IPS-18c (cell line): Measurements from ENCODE around the gene CASP9.

ENCODE experiments used
- H3K4me3 ChIP-seq: 2 replicates; pipeline ENCODE4 v1.7.0; 2013; ENCODE audit warnings: low read depth, mild to moderate bottlenecking, low read length, moderate library complexity; ENCODE audit not compliant: insufficient read depth
- H3K9me3 ChIP-seq: one replicate; pipeline ENCODE4 v1.6.1; 2013; ENCODE audit warnings: mild to moderate bottlenecking, low read length, moderate library complexity; ENCODE audit not compliant: control insufficient read depth, insufficient read depth

Gene CASP9

DNA sequence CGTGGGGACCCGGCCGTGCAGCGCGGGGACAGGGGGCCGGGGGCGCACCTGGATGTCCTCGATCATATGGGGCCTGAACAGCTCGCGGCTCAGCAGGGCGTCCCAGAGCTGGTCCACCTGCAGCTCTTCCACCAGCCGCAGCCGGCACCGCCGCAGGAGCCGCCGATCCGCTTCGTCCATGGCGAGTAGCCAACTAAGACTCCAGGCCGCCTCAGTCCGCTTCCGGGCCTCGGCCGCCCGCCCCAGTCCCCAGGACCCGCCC lies at the start of gene CASP9:
TSS of gene CASP9 (minus strand) at position 195 of the 262 bp plus-strand sequence. CDS start at position 180, 15 bp downstream.
- H3K9me3 ChIP-seq: peaks cover 2% of the 10 kb centered on the region
- peak within 1 kb of the TSS; percentile 83 for H3K4me3 ChIP-seq

DNA sequence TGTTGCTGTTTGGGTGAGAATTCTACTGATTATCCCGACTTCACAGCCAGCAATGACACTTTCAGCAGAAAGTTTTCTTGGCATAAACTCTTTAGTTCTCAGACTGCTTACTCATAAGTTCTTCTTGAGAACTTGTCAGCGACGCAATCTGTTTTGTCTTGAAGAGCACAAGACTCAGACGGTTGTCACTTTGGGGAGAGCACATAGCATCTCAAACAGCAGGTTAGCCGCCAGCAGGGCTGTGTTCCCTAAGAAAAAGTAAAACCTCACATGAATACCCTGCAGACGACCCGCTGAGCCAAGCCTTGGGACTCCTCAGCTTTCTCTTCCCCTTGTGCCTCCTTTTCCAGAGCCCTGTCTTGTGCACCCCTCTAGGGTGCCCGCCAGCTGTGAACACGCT lies 49.5 kb upstream of the CASP9 start:
- no peak overlapping the region for H3K4me3 ChIP-seq

DNA sequence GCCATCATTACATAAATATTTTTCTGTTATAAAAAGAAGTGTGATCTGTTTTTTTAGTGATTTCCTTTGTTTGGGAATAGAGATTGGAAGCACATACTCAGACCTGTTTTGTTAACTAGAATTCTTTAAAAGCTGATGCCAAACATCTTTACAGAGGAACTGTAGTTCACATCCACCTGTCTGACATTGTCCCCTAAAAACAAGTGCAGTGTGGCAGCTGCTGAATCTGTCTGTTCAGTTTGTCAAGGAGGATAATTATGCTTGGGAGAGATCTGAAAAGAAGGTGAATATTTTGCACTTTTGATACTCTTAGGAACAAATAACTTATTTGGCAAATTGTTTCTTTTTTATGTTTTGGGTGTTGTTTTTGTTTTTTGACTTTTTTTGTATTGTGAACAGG lies 47.3 kb upstream of the CASP9 start:
- H3K4me3 ChIP-seq: no peak overlapping the region

More for the DNA sequence above, 49.5 kb upstream of the CASP9 start:
- H3K9me3 ChIP-seq: no peaks in the 10 kb centered on the region

DNA sequence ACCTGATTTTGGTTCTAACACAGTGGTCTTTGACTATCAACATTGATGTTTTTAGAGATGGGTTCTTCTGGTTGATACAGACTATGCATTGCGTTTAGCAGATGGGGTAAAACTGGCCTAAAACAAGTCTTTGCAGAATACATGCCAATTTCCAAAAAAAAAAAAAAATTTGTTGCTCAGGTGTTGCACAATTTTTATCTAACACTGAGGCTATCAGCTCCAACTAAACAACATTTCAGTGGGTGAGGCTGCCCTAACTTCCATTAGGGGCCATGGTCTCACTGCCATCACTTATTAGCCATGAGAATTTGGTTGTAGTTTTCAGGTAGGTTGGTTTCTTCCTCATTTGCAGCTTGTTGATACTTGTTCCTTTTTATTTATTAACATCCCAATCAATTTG lies 46.8 kb upstream of the CASP9 start:
- no peak overlapping the region for H3K4me3 ChIP-seq
- no peaks in the 10 kb centered on the region for H3K9me3 ChIP-seq

More for the DNA sequence above, 47.3 kb upstream of the CASP9 start:
- H3K9me3 ChIP-seq: no peaks in the 10 kb centered on the region

DNA sequence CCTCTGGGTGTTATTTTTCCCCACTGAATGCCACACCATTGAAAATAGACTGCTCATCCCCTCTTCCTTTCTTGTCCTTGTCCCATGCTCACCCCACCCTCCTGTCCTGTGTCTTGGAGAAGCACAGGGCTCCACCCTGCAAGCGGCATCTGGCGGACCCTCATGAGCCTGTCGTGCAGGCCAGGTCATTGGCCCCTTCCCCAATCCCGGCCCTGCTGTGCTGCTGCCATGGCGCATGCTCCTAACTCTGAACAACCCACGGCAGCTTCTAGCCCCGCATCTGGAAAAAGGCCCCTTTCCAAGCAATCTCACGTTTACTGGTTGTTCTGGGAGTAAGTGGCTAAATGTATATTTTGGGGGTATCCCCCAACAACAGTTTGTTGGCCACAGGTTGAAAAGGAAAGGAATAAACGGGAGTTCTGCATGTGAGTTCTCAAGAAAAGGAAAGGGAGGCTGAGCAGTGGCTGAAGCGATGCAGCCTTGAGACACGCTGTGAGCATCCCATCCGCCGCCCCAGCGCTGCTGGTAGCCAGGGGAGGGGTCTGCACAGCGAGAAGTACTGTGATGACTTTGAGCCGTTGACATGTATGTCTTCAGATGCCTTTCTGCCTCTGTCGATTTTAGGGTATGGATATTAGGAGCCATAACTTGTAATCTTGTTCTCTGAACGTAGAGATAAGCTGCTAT lies 44.5 kb upstream of the CASP9 start:
- Histone ChIP-seq H3K4me3 (no peak overlapping the region), H3K9me3 (no peaks in the 10 kb centered on the region)

DNA sequence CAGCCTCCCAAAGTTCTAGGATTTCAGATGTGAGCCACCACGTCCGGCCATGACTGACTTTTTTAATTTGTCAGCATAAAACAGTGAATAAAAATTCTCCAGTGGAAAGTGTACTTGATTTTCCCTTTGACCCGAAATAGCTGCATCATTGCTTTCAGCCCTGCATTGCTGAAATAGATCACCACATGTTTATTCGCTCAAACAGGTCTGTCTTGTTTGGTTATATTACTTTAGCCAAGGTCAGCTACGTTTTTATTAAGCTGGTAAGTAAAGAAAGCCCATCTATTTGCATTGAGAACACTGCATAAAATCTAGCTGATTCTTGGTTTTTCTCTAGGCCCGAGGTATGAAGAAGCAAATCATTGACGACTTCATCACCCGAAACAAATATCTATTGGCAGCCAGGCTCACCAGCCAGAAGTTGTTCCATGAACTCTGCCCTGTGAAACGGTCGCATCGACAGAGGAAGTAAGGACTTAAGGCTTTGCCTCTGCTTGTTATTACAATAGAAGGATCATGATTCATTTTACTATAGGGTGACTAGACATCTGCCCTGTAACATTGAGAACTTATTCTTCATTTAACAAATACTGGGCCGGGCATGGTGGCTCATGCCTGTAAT lies 35.3 kb upstream of the CASP9 start:
- no peaks in the 10 kb centered on the region for H3K9me3 ChIP-seq
- no peak overlapping the region for H3K4me3 ChIP-seq

DNA sequence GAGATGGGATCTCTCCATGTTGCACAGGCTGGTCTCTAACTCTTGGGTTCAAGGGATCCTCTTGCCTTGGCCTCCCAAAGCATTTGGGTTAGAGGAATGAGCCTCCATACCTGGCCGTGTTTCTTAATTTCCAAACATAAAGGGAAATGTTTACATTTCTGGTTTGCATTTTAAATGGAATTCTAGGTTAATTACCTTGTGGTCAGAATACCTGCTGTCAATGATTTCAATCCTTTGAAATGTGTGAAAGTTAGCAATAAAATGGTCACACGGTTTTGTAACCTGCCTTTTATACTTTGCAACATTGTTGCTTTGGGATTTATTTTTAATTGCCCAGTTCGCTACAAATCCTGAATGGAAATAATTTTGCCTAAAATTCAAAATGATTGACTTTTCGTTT lies 34.5 kb upstream of the CASP9 start:
- H3K9me3 ChIP-seq: no peaks in the 10 kb centered on the region
- H3K4me3 ChIP-seq: no peak overlapping the region

DNA sequence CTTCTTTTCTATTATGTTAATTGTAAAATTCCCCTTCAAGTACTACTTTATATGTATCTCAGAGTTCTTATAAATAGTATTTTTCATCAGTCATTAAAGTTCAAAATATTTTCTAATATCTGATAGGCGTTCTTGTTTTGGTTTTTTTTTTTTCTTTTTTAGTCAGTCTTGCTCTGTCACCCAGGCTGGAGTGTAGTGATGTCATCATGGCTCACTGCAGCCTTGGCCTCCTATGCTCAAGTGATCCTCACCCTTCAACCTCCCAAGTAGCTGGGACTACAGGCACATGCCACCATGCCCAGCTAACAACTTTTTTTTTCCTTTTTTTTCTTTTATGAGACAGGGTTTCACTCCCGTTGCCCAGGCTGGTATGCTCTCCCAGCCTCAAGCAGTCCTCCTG lies 33.6 kb upstream of the CASP9 start:
- H3K4me3 ChIP-seq: no peak overlapping the region

DNA sequence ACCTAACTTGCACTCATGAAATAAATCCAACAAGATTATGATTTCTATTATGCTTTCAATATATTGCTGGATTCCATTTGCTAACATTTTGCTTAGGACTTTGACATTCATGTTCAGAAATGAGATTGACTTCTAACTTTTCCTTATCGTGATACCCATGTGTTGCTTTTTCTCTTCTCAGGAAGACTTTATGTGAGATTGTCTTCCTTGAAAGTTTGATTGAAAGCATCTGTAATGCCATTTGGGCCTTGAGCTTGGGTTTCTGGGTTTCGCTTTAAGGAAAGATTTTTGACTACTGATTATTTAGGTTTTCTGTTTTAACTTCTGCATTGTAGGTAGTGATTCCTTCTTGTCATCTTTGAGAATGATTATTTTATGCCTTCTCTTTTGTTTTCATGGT lies 33.0 kb upstream of the CASP9 start:
- Histone ChIP-seq H3K9me3 (no peaks in the 10 kb centered on the region), H3K4me3 (no peak overlapping the region)

More for the DNA sequence above, 33.6 kb upstream of the CASP9 start:
- no peaks in the 10 kb centered on the region for H3K9me3 ChIP-seq

DNA sequence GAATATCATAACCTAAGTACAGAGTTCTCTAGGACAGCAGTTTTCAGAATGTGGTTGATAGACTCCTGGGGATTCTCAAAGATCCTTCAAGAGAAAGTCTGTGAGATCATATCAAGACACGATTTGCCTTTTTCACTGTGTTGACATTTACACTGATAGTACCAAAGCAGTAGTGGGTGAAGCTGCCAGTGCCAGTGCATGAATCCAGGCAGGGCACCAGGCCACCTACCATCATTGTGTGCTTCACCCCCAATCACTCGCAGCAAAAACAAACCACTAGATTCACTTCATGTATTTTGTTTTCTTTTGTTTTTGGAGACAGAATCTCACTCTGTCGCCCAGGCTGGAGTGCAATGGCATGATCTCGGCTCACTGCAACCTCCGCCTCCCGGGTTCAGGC lies 26.6 kb upstream of the CASP9 start:
- Histone ChIP-seq H3K9me3 (no peaks in the 10 kb centered on the region), H3K4me3 (no peak overlapping the region)

DNA sequence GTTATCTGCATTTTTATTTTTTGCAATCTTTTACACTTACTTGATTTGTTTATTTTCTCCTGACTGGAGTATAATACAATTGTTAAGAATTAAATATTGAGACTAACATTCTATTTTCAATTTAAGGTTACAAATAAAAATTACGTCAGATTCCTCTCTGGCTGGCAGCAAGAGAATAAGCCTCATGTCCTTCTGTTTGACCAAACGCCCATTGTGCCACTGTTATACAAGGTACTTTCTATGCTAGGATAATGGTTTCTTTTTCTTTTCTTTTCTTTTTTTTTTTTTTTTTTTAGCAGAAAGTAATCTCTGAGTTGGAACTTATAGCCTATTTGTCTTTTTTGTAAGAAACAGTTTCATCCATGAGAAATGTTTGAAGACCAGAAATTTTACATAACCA lies 22.6 kb upstream of the CASP9 start:
- Histone ChIP-seq H3K9me3 (no peaks in the 10 kb centered on the region), H3K4me3 (no peak overlapping the region)

DNA sequence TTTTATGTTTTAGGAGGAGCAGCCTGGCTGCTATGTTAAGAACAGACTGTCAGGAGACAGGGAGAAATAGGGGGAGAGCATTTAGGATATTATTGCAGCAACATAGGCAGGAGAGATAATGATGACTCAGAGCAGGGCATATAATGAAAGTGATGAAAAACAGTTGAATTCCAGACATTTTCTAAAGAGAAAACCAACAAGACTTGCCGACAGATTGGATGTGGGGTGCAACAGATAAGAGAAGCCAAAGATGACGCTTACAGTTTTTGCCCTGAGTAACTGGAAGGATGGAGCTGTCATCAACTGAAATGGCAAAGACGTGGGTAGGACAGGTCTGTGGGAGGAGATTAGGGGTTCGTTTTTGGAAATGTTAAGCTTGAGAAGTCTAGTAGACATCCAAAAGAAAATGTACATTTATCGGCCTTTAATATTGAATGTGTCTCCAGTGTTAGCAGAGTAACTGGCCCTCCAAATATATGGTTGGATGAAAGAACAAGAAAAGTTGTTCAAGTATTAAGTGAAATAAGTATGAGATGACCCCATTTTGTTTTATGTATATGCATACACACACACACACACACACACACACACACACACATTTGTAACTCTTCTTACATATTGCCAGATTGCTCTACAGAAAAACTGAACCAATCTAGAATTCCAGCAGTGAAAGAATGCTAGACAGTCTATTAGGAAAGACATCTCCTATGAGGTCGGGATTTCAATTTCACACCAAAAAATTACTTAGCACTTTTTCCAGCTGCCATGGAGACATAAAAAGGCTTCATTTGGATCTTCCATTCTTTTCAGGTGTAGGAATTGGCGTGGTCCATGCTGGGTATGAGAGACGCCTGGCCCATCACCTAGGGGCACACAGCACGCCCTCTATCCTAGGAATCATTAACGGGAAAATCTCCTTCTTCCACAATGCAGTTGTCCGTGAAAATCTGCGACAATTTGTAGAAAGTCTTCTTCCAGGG lies 19.9 kb upstream of the CASP9 start:
- Histone ChIP-seq H3K4me3 (no peak overlapping the region), H3K9me3 (no peaks in the 10 kb centered on the region)

DNA sequence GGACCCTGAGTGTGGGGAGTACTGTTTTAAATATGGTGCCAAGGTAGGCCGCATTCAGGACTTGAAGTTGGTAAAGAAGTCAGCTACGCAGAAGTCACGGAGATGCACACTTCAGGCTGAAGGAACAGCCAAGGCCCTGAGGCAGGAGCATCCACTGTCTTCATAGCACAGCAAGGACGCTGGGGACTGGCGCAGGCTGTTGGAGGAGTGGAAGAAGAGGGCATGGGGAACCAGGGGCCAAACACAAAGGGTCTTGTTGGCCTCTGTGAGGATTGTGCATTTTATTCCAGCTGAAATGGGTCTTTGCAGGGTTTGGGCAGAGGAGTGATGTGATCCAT lies 19.2 kb upstream of the CASP9 start:
- H3K9me3 ChIP-seq: no peaks in the 10 kb centered on the region
- no peak overlapping the region for H3K4me3 ChIP-seq

DNA sequence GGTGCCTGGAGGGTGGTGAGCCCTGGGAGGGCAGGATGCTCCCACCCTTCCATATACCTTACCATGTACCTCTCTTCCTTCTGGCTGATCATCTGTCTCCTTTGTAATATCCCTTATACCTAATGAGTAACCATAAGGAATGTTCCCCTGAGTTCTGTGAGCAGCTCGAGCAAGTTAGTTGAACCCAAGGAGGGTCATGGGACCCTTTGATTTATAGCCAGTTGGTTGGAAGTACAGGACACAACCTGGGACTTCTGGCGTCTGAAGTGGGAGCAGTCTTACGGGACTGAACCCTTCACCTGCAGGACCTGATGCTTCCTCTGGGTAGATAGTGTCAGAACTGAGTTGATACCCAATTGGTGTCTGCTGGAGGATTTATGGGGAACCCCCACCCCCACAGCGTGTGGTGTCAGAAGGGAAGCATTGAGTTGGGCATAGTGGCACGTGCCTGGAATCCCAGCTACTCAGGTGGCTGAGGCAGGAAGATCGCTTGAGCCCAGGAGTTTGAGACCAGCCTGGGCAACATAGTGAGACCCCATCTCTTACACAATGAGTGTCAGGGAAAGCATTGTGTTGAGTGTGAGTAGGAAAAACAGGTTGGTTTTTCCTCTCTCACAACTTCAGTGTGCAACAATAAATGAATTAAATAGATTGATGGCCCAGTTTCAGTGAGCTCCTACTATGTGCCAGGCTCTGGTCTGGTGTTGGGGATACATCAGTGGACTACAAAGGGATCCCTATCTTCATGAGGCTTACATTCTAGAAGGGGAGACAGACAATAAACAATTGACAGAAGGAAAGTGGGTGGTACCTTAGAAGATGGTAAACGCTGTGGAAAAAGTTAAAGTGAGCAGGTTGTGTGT lies 18.6 kb upstream of the CASP9 start:
- H3K4me3 ChIP-seq: no peak overlapping the region
- no peaks in the 10 kb centered on the region for H3K9me3 ChIP-seq

DNA sequence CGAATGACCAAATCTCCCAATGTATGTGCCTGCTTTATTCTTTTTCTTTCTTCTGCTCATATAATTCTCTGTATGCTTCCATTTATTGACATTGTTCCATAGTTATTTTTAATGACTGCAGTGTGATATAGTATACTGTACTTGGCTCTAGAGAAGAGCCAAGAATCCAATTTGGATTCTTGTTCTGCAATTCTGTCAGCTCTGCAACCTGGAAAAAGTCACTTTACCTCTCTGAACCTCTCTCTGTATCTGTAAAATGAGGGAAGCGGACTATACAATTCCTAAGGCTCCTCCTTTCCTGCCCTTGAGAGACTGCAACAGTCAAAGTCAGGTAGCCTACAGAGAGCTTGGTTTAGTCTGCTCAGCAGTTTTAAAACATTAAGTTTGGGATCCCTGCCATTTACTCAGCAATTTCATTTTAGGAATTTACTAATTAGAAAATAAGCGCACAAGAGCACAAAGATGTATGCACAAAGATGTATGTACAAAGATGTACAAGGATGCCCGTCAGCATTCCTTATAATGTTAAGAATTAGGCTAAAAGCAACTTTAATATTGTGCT lies 17.3 kb upstream of the CASP9 start:
- H3K9me3 ChIP-seq: no peaks in the 10 kb centered on the region
- H3K4me3 ChIP-seq: no peak overlapping the region

DNA sequence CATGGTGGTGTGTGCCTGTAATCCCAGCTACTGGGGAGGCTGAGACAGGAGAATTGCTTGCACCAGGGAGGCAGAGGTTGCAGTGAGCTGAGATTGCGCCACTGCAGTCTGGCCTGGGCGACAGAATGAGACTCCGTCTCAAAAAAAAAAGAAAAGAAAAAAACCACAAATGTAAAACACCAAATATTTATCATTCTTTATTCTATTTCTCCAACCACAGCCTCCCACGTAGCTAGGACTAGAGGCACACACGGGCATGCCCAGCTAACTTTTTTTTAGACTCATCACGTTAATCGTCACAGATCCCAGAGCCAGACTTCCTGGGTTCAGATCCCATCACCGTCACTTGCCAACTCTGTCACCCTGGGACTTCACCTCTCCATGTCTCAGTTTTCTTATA lies 16.2 kb upstream of the CASP9 start:
- Histone ChIP-seq H3K4me3 (no peak overlapping the region), H3K9me3 (no peaks in the 10 kb centered on the region)

DNA sequence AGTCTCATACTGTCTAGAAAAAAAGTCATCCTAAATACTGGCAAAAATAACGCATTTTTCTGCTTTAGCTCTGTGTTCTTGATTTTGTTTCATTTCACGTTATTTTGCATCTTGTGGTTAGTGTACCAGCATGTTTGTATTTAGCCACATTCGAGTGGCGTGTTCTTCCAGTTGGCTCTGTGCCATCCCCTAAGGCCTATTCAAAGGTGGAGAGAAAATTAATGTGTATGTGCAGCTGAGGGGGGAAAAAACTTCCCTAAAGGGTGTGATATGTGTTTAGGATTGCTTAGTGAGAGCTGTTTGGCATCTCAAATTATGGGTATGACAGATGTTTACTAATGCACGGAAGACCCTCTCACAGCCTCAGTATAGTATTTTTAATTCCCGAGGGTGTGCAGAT lies 14.8 kb upstream of the CASP9 start:
- Histone ChIP-seq H3K4me3 (no peak overlapping the region), H3K9me3 (no peaks in the 10 kb centered on the region)
